Breast epithelium (tissue), 3 donors: Measurements from ENCODE around the gene ZFPL1.

Experiments
- CTCF ChIP-seq, 3 donors: fragments of 450-650 bp; IDR thresholded peaks; one replicate each; pipeline ENCODE4 v1.5.1; 2016 to 2017; ENCODE audit warnings: antibody characterized with exemption in 3 of 3, mild to moderate bottlenecking in 3 of 3, moderate library complexity in 3 of 3
- POLR2A ChIP-seq: fragments of 450-650 bp; IDR thresholded peaks from one replicate; pipeline ENCODE4 v1.6.1; 2016; ENCODE audit warnings: antibody characterized with exemption, mild to moderate bottlenecking, moderate library complexity
- POLR2AphosphoS5 ChIP-seq, 3 donors: sonication (generic); formaldehyde crosslinking; IDR thresholded peaks; one replicate each; pipeline ENCODE4 v1.6.1; 2017; ENCODE audit warnings: antibody characterized with exemption in 3 of 3

- TF ChIP-seq CTCF (IDR thresholded peaks at IDR 0.05) = no peak
- TF ChIP-seq POLR2A = no peak
- no peak for TF ChIP-seq POLR2AphosphoS5 (IDR thresholded peaks at IDR 0.05)
Observed at GRCh38 chr11:65053827-65054508, 30.1 kb upstream of the ZFPL1 start.
